Activated T-cell treated with anti-CD3 and anti-CD28 coated beads for 48 hours (primary cell): Measurements from ENCODE around the gene E2F6.
A peak's percentile ranks its signal among the peaks of the same experiment; 100 is the strongest.

Source experiments
- DNase-seq: peaks from one replicate; pipeline ENCODE4 v3.0.0-alpha.2; 2020; ENCODE audit warnings: low read depth

The E2F6 gene

DNA sequence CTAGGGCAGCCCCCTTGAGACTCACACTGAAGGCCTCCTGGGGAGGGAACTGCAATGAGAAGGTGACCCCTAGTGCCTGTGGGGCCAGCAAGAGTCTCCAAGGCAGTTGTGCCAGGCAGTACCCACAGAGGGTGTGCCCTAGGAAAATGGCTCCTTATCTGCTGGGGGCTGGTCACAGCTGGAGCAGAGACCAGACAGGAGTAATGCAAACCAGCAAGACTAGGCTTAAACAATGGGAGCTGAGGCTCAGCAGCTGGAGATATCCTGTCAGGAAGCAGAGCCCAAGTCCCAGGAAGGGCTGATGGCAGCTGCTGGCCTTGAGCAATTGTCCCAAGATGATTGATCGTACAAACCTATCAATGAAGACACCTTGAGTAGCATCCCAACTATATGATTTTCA is 26.8 kb upstream of the E2F6 start:
- no peak for DNase-seq

DNA sequence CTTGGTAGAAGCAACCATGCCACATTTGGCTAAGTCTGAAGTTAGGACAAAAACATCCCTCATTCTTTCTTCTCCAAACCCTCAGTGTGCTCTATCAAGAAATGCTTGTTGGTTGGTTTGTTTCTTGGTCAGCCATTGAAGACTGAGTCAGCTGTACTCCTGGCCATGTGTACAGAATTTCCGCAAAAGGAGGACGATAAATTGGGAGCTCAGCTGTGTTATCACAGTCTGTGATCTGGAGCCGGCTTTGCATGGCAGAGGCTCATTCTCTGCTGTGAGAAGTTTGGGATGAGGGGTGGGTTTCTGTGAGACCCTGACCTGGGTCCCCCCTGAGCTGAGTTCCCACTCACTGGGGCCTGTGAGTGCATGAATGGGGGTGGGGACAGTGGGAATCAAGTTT is 26.3 kb upstream of the E2F6 start:
- no peak for DNase-seq

DNA sequence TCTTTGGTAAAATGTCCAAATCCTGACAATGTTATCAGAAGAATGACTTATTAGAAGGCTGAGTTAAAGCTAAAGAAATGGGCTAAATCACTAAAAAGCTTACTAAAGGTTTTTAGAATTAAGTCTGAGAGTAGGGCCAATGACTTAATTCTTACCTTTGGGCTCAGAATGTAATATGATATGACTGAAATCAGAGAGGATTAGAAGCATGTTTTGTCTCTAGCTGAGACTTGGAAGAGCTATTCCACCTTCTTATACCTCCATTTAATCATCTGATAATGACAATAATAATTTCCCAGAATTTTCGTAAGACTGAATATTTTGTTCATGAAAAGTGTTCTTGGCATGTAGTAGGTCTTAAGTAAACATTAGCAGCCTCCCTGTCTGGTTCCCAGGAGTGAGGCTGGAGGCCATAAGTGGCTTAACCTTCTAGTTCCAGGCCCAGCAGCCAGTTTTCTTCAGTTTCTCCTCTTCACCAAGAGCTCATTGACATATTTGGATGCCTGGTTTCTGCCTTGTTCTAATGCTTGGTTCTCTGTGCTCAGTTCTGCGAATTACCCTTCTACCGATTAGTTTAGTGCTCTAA is 25.5 kb upstream of the E2F6 start:
- DNase-seq, result no peak

DNA sequence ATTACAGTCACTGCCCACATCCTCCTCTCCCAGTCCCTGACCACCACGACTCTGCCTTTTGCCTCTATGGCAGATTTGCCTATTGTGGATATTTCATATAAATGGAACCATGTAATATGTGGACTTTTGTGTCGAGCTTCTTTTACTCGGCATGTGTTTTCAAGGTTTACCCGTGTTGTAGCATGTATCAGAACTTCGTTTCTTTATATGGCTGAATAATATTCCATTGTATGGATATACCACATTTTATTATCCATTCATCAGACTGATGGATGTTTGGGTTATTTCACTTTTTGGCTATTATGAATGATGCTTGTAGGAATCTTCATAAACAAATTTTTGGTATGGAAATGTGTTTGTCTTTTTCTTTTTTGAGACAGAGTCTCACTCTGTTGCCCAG is 24.2 kb upstream of the E2F6 start:
- no peak for DNase-seq

DNA sequence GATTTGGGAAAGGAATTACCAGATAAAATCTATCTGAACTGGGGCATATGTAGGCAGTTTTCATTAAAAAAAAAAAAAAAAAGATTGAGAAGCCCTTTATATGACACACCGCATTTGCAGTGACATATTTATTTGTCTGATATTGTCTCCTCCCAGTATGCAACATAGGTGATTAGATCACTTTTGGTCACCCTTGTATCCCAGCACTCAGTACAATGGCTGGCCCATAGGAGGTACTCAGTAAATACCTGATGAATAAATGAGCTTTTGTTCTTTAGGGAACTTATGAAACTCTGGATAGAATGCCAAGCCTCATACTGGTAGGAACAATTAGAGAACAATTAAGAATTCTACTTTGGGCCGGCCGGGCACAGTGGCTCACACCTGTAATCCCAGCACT is 22.8 kb upstream of the E2F6 start:
- no peak for DNase-seq

DNA sequence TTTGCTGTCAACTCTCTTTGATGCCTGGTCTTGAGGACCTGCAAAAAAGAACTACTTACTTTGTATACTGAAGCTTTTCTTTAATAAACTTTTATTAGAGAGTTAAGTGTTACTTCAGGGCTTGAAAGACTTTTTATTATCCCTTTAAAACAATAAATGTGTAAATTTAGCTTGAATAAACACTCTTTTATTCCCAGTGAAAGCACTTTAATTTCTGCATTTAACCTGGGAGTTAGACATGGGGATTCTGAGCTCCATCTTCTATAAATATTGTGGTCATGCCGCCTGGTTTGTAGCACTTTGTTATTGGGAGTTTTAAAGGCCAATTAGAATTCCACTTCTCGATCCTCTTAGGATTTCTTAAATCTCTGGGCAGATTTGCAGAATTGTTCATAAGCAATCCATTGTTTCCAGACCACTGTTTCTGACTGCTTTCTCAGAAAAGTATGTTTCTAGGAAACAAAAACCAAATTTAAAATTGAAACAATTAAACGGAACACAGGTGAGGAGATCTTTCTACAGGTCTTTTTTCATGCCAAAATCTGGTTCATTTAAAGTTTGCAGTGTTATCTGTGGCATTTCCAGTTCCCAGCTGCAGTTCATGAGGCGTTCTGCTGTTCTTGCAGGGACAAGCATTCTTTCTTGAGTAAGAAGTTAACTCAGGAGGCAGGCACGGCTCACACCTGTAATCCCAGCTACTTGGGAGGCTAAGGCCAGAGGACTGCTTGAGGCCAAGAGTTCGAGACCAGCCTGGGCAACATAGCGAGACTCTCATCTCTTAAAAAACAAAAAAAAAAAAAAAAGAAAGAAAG is 18.1 kb upstream of the E2F6 start:
- no peak for DNase-seq

DNA sequence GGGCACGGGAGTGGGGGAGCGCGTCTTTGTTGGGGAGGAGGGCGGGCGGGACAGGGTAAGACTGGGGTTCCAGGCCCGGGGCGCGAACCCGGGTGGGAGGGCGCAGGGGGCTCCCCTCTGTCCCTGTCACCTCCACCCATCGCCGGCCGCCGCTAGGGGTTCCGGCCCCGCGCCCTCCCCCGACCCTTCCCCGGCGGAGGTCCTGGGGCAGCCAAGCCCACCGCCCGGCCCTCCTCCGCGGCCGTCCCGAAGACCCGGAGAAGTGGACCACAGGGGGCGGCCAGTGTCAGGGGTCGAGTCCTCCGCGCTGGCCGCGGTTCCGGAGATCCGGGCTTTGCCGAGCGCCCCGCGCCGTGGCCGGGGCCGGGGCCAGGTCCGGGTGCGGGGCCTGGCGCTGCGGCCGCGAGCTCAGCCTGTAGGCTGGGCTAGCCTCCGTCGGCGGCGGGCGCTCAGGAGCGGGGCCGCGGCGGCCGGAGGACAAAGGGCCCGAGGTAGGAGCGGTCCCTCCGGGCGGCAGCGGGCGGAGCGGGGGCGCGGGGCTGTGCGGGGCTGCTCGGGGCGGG is 16.6 kb upstream of the E2F6 start:
- no peak for DNase-seq

DNA sequence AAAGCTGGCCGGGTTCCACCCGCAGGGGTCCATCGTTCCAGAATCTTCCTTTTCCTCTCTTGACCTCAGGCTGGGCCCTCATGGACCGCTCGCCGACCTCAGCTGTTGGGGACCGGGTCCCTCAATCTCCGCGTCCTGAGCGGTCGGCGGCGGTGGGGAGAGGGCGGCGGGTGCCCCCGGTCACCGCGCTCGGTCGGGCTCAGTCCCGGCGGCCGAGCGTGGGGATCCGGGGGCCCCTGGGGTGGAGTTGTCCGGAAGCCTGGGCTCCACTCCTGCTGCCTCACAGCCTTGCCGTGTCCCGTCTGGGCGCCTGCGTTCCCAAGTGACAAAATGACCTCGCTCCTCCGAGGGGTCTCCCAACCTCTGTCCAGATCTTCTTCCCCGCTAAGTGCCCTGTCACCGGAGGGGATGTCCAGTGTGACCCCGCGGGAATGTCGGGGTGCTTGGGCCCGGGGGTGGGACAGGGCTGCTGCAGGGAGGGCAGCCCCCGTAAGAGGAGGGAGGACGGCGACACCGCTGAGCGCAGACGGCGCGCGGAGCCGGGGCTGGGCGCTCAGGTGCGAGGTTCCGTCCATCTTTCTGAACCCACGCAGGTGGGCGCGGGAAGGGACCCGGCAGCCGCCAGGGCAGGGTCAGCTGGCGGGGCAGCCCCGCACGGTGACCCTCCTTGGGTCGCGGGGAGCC is 16.0 kb upstream of the E2F6 start:
- DNase-seq, result no peak

DNA sequence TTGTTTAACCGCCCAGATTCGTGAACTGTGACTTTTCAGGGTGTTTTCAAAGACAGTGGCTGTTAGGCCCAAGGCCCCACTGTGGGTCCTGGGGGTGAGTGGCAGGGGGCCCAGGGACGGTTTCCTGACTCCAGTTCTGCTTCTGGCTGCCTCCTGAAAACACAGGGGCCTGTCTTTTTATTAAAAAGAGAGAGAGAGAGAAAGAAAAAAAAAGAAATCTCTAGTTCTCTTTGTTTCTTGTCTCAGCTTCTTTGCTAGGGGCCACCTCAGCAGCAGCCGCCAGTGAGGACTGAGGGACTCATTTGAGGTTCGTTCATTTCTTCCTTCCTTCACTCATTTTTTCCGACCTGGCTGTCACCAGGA is 15.4 kb upstream of the E2F6 start:
- DNase-seq, result no peak

DNA sequence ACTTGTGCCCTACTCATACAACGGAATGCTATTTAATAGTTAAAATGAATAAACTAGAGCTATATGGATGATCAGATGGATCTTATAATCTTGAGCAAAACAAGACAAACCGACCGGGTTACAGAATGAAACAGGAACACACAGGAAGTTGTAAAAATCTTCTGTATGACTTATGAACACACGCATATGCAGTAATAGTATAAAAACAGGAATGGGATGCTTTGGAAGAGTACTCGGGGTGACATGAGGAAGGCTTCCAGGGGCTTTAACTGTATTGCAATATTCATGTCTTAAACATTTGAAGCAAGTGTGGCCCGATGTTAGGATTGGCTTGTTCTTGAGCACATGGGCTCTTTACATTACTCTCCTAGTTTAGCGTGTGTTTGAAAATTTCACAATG is 14.9 kb upstream of the E2F6 start:
- DNase-seq, result no peak

DNA sequence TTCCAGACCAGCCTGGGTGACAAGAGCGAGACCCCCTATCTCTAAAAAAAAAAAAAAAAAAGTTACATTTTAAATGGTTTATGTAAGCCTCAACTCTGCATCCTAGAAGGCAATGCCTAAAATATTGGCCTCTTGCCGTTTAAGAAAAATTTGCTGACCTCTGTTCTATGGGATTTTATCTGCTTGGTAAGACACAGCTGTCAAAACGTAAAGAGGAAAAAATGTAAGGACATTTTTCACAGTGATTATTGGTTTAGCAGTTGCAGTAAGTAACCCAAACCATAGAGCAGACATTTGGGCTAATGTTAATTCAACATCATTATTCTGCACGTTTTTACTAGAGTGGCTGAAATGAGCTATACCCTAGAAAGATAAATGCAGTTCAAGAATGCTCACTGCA is 14.4 kb upstream of the E2F6 start:
- no peak for DNase-seq

DNA sequence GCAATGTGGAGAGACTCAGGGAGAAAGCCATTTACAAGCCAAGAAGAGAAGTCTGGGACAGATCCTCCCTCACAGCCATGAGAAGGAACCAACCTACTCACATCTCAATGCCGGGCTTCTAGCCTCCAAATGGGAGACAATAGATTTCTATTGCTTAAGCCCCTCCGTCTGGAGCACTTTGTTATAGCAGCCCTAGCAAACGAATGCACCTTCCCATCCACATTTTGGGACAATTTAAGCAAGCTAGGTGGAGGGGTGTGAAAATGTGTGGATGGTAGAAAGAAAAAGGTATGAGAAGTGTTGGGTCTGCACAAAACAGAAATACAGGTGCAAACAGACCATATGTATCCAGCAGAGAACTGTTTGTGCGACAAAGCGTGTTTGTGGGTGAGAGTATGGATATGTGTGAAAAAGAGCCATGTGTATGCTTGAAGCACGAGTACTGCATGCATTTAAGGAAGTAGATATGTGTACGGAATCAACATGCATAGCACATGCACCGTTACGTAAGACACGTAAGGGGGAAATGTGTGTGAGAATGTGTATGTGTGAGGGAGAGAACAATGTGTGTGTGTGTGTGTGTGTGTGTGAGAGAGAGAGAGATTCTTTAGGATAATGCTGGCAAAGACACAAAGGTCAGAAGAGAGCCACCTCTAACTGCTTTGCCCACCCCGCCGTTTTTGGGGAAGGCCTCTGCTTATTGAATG is 13.1 kb upstream of the E2F6 start:
- no peak for DNase-seq

DNA sequence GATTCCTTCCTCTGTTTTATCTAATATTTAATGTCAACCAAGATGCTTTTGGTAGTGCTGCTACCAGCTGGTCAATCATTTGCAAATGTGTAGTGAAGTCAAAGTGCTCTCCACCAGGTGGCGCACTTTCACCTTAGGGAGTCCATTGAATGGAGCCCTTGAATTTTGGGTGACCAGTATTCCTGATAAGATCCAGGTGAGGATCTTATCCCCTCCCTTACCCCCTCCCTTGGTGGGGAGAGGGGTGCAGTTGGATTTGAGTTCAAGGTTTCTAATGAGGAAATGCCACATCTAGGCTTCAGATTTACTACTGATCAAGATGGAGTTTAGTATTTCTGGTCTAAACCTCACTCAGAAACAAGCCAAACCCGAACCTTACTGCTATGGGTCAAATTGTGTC is 12.0 kb upstream of the E2F6 start:
- DNase-seq, result peak; percentile 70

DNA sequence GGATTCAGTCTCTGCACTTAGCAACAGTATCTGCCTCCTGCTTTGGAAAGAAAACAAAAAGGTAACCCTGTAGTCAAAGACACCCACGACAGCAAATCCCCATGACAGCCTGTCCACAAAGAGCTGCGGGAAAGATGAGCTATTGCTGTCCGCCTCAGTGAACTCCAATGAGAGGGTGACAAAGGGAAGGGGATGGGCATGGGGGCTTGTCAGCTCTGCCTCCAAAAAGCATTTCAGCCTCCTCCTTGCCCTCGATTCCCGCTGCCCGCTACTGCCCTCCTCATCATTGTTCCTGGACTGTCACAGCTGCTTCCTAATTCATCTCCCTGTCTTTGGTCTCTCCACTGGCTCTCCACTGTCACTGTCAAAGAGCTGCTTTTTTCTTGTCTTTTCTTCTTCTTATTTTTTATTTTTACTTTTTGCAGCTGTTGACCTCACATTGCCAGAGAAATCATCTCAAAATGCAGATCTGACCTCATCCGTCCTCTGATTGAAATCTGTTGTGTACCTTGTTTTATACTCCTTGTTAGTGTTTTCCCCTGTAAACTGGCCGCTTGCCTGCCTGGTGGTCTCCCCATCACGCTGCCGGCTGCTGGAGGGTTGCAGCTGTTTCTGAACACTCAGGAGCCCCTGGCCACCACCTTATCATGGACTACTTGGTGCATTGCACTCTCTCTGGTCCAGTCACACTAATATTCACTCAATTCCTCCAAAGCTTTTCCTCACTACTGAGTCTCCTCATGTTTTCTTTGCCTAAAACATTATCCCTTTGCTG is 7.9 kb upstream of the E2F6 start:
- DNase-seq, result no peak

DNA sequence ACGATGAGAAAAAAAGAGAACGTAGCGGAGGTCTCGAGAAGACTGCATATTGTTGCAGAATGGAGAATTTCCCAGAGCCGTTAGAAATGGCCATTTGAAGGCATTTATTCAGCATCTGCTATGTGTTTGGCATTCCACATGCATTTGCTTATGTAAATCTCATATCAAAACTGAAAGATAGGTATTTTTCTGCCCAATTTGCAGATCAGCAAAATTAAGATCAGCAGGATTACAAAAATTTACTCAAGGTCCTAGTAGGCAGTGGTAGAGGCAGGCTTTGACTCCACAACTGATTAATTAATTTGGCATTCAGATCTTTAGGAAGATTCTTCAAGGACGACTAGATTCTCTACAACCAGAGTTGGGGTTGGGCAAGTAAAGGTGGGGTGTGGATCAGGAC is 1.8 kb upstream of the E2F6 start:
- DNase-seq, result no peak

DNA sequence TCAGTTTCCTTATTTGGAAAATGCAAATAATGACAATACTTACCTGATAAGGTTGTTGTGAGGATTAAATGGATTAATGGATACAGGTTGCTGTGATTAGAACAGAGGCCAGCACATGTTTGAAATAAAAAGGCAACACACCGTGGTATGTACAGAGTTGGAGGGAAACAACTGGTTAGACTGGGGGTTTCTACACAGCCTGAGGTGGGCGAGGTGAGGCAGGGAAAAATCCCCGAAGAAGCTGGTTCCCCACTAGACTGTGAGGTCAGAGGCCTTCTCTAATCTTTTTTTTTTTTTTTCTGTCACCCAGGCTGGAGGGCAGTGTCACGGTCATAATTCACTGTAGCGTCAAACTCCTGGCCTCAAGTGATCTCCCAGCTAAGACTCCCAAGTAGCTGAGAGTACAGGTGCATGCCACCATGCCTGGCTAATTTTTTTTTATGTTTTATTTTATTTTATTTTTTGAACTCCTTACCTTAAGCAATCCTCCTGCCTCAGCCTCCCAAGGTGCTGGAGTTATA is 1.2 kb upstream of the E2F6 start:
- DNase-seq, result no peak

DNA sequence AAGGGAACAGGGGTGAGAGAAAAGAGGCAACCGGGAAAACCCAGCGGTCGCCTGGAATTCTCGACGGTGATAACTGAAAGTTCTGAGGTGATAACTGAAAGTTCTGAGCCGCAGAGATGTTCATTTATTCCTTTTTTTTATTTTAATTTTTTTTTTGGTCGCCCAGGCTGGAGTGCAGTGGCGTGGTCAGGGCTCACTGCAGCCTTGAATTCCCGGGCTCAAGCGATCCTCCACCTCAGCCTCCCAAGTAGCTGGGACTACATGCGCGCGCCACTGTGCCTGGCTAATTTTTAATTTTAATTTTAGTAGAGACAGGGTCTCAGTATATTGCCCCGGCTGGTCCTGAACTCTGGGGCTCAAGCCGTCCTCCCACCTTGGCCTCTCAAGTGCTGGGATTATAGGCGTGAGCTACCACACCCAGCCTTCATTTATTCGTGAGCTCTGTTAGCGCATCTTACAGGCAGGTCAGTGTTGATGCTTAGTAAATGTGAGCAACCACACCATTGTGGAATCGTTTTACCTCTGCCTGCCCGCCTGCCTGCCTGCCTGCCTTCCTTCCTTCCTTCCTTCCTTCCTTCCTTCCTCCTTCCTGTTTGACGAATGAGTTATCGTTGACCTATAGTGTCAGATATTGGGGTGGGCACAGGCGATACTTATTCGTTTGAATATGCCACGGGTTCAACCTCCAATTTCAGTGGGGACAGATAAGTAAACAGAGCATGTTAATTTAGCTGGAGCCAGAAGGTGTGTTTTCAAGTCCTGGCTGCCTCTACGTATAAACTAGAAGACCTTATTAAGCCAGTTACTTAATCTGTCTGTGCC is 557 bp upstream of the E2F6 start:
- DNase-seq, result no peak

DNA sequence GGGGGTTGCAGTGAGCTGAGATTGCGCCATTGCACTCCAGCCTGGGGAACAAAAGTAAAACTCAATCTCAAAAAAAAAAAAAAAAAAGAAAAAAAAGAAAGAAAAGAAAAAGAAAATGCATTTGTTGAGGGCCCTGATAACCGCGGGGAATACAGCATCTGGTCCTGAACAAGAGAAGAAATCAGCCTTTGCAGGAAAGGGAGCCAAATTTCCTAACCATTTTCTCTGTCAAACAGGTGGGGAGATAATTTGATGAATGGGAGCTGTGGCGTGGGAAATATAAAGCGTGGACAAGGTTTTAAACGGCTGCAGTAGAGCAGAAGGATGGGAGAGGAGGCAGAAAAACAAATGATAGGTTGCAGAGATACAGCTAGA is 864 bp downstream of the E2F6 start:
- DNase-seq, result no peak

DNA sequence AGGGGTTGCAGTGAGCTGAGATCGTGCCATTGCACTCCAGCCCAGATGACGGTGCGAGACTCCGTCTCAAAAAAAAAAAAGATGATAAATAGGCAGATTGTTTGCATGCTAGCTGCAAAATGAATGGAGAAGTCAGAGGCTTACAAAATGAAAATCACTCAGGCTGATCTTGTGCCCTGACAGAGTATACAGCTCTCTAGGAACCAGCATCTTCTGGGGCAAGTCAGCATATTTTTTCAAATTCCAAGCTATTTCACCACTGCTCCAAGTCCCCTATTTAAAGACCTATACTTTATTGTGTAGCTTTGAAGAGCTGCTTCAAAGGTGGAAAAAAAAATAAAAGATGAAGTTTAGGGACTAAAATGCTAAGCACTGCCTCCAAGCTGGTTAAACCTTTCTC is 6.1 kb downstream of the E2F6 start:
- DNase-seq, result no peak

DNA sequence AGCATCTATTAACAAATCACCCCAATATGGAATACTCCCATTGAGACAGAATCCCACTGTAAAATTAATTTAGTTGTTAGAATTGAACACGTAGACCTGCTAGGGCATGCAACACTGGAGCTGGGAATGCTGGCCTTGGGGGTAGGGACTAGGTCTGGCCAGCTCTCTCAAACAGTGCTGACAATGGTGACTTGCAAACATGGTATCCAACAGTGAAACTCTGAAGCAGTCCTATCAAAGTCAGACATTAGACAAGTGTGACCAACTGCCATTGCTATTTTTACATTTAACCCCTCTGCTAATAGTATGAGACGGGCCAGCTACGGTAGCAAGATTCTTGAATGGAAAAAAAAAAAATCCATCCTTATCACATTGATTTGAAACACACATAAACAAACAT is 7.2 kb downstream of the E2F6 start:
- DNase-seq, result no peak

DNA sequence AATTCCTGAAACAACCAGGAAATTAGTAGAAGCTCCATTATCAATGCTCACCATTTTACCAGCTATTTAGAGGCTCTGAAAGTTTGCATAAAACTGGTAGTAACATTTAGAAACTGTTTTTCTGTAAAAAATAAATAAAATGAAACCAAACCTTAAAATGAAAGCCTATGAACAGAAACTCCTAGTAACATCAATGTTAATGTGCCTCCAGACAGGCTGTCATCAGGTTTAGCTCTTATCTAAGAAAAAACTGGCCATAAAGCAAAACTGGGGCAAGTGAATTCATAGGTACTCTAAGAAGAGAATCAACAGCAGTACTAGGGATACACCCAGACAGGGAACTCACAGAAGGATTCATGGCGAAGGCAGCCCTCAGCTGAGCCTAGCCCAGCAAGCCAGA is 8.0 kb downstream of the E2F6 start:
- DNase-seq, result no peak
